Keratinocyte (primary cell): ENCODE results near the gene MAP4K2.

Experiments used
- EZH2 ChIP-seq: IDR thresholded peaks from one replicate; pipeline ENCODE4 v1.6.1; 2012; ENCODE audit warnings: inconsistent platforms, mild to moderate bottlenecking, low read length, moderate library complexity
- TF ChIP-seq, protein P1 (sequence below), 3 experiments: IDR thresholded peaks in 1 of 3; conservative IDR thresholded peaks in 1 of 3; optimal IDR thresholded peaks in 1 of 3; 2 replicates in 2 of 3; 3 replicates in 1 of 3; pipeline versions ENCODE3 to v1.5.1; 2011; ENCODE audit warnings: low read length in 3 of 3, mild to moderate bottlenecking in 3 of 3, moderate library complexity in 2 of 3, control low read depth in 1 of 3, inconsistent platforms in 1 of 3; ENCODE audit not compliant: insufficient read depth in 2 of 3; ENCODE audit errors: extremely low read depth in 1 of 3

GRCh38 chr11:64745189-64745520 is 57.9 kb downstream of the MAP4K2 start:
- TF ChIP-seq, protein P1, sequence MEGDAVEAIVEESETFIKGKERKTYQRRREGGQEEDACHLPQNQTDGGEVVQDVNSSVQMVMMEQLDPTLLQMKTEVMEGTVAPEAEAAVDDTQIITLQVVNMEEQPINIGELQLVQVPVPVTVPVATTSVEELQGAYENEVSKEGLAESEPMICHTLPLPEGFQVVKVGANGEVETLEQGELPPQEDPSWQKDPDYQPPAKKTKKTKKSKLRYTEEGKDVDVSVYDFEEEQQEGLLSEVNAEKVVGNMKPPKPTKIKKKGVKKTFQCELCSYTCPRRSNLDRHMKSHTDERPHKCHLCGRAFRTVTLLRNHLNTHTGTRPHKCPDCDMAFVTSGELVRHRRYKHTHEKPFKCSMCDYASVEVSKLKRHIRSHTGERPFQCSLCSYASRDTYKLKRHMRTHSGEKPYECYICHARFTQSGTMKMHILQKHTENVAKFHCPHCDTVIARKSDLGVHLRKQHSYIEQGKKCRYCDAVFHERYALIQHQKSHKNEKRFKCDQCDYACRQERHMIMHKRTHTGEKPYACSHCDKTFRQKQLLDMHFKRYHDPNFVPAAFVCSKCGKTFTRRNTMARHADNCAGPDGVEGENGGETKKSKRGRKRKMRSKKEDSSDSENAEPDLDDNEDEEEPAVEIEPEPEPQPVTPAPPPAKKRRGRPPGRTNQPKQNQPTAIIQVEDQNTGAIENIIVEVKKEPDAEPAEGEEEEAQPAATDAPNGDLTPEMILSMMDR (optimal IDR thresholded peaks at IDR 0.05 in 1 of 3, IDR thresholded peaks at IDR 0.05 in 1 of 3, conservative IDR thresholded peaks at IDR 0.05 in 1 of 3; ENCODE audit: extremely low read depth in 1 of 3, insufficient read depth in 2 of 3, low read length in 3 of 3): no peak
- TF ChIP-seq EZH2: peak; percentile 98
